Inflammatory macrophage treated with lipopolysaccharide for 1 hour (primary cell): Measurements from ENCODE around the gene PHLDA1.
"Not testable (repeated sequence)": the region's sequence is repeated elsewhere in the genome, so short reads cannot be mapped to it uniquely, and the experiment has no call there.

Experiments
- DNase-seq, 2 donors: peaks; one replicate each; pipeline ENCODE4 v3.0.0-alpha.2; 2020 to 2022

PHLDA1 gene

GRCh38 chr12:76018111-76018510 lies 13.5 kb downstream of the PHLDA1 start:
- peak; percentile 26 to 74 for DNase-seq

GRCh38 chr12:76014007-76014406 lies 17.6 kb downstream of the PHLDA1 start:
- DNase-seq, result no peak

- no peak for DNase-seq
Measured at GRCh38 chr12:76013603-76014002, 18.0 kb downstream of the PHLDA1 start.

- DNase-seq, result no peak
Measured at GRCh38 chr12:76012644-76013043, 18.9 kb downstream of the PHLDA1 start.

GRCh38 chr12:76010732-76011458 lies 20.7 kb downstream of the PHLDA1 start:
- DNase-seq, result no peak

GRCh38 chr12:76008428-76008827 lies 23.1 kb downstream of the PHLDA1 start:
- DNase-seq, result no peak

- DNase-seq, result no peak
Measured at GRCh38 chr12:76007640-76008039, 23.9 kb downstream of the PHLDA1 start.

- no peak for DNase-seq
Measured at GRCh38 chr12:76006028-76006925, 25.3 kb downstream of the PHLDA1 start.

- no peak for DNase-seq
Measured at GRCh38 chr12:76003355-76003638, 28.3 kb downstream of the PHLDA1 start.

GRCh38 chr12:76002598-76003354 lies 28.8 kb downstream of the PHLDA1 start:
- DNase-seq, result no peak

GRCh38 chr12:75998292-75999063 lies 33.1 kb downstream of the PHLDA1 start:
- no peak for DNase-seq

GRCh38 chr12:75997658-75998057 lies 33.9 kb downstream of the PHLDA1 start:
- DNase-seq, result no peak

GRCh38 chr12:75996861-75997447 lies 34.6 kb downstream of the PHLDA1 start:
- no peak for DNase-seq

GRCh38 chr12:75995691-75996090 lies 35.9 kb downstream of the PHLDA1 start:
- no peak for DNase-seq

- DNase-seq, result no peak
Measured at GRCh38 chr12:75994069-75994740, 37.4 kb downstream of the PHLDA1 start.

- DNase-seq, result no peak
Measured at GRCh38 chr12:75991753-75992152, 39.8 kb downstream of the PHLDA1 start.

- DNase-seq, result no peak
Measured at GRCh38 chr12:75990189-75990912, 41.2 kb downstream of the PHLDA1 start.

- not testable (repeated sequence) for DNase-seq
Measured at GRCh38 chr12:75987709-75988108, 43.9 kb downstream of the PHLDA1 start.

GRCh38 chr12:75986001-75986746 lies 45.4 kb downstream of the PHLDA1 start:
- no peak for DNase-seq

- no peak for DNase-seq
Measured at GRCh38 chr12:75985566-75985965, 46.0 kb downstream of the PHLDA1 start.
